Retina (tissue), 1 donor: Measurements from ENCODE around the gene LY6G6D.

ENCODE experiments used
- DNase-seq: peaks from one replicate; pipeline ENCODE4 v3.0.0-alpha.2; 2016

The LY6G6D gene

DNA sequence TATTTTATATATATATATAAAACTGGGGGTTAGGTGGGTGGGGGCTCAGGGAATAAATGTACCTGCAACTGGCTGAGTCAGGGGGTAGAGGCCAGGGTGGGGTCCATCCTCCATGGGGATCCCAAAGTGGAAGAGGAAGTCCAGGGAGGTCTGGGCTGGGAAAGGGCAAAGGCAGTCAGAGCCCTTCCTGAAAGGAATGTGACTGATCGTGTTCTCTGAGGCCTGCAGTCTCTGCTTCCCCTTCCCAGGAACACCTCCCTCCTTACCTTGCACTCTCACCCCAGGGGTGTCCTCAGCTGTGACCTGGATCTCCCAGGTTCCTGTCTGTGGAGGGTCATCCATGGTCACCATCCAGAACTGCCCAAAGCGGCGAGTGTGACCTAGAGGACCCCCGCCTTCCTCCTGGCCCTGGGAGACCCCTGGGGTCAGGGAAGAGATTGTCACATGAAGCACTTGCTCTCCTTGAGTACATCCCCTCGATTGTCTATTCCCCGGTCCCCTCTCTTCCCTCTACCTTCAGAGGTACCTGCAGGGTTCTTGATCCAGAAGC lies 52.0 kb downstream of the LY6G6D start:
- DNase-seq, result no peak
